Measurements from ENCODE around the gene STIL. TPM values are rescaled to one million over a fixed set of nuclear protein-coding genes. Genes with fewer than 3 reads are reported as not detected.
A peak's percentile ranks its signal among the peaks of the same experiment; 100 is the strongest.

Gene STIL
- total and polyA plus RNA-seq, 3 donors from 2014 or later = 11.5 to 20.4 (median 12.0) TPM

- Histone ChIP-seq H3K36me3 (ENCODE audit: low read depth, missing control alignments) (no peaks in the 10 kb centered on the region), H3K27me3 (no peaks in the 10 kb centered on the region), H3K4me1 (peaks cover 22% of the 10 kb centered on the region), H3K27ac (peak overlapping the region; percentile 94 to 99), H3K9me3 (no peaks in the 10 kb centered on the region), H3K4me3 (peak overlapping the region; percentile 90 to 92)
- no peak for DNase-seq
- intact Hi-C loops (cut with DNase I; ENCODE audit: low total_unique reads) = no loop called here
- no peak for TF ChIP-seq POLR2A (IDR thresholded peaks at IDR 0.05)
- no peak for TF ChIP-seq CTCF (IDR thresholded peaks at IDR 0.05)
- WGBS, 2 donors = 32 to 43% methylated on average over 9 of the region's 9 CpGs
Measured at GRCh38 chr1:47334765-47335435, 21.0 kb upstream of the STIL start.

- Histone ChIP-seq H3K4me1 (peaks cover 22% of the 10 kb centered on the region), H3K36me3 (ENCODE audit: low read depth, missing control alignments) (no peaks in the 10 kb centered on the region), H3K4me3 (peak overlapping the region; percentile 90 to 92), H3K27ac (peak overlapping the region; percentile 94 to 99), H3K9me3 (no peaks in the 10 kb centered on the region), H3K27me3 (no peaks in the 10 kb centered on the region)
- WGBS, 2 donors = 0 to 1% methylated on average over 27 to 61 of the region's 90 CpGs
- peak; percentile 88 for DNase-seq
- intact Hi-C loops (cut with DNase I; ENCODE audit: low total_unique reads) = no loop called here
- peak in 2 of 3 experiments; percentile 12 to 37 for TF ChIP-seq CTCF (IDR thresholded peaks at IDR 0.05)
- no peak for TF ChIP-seq POLR2A (IDR thresholded peaks at IDR 0.05)
Measured at GRCh38 chr1:47333922-47334764, 20.2 kb upstream of the STIL start.

DNA sequence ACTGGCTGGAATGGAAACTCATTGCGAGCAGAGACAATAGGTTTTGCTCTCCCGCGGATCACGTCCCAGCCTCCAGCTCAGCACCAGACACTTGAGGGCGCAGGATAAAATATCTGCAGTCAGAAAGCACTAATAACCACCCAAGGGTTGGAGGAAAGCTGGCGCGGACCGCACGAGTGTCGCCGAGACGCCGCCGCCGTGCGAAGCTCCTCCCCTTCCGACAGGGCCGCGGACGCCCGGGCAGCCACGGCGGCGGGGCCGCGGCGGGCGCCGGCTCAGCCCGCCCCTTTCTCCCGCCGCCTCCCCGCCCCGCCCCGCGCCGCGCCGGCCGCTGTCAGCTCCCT is 19.6 kb upstream of the STIL start, which contains the start of gene CMPK1:
CMPK1 (plus strand) TSS at position 213 of the 344 bp plus-strand sequence. CDS start 156 bp downstream, outside the sequence.
- Histone ChIP-seq H3K4me3 (peak within 1 kb of the TSS; percentile 90 to 92), H3K4me1 (peaks cover 22% of the 10 kb centered on the region), H3K27ac (peak within 1 kb of the TSS; percentile 94 to 99), H3K27me3 (no peaks in the 10 kb centered on the region), H3K36me3 (ENCODE audit: low read depth, missing control alignments) (no peaks in the 10 kb centered on the region), H3K9me3 (no peaks in the 10 kb centered on the region)
- intact Hi-C loops (cut with DNase I; ENCODE audit: low total_unique reads) = no loop called here
- 0 to 1% methylated on average over 17 to 20 of the region's 40 CpGs for WGBS, 2 donors
- no peak for TF ChIP-seq CTCF (IDR thresholded peaks at IDR 0.05)
- no peak for TF ChIP-seq POLR2A (IDR thresholded peaks at IDR 0.05)
- peak; percentile 85 for DNase-seq

GRCh38 chr1:47332779-47333577 is 19.0 kb upstream of the STIL start:
- Histone ChIP-seq H3K4me3 (peak overlapping the region; percentile 90 to 92), H3K4me1 (peaks cover 19% of the 10 kb centered on the region), H3K27me3 (no peaks in the 10 kb centered on the region), H3K36me3 (ENCODE audit: low read depth, missing control alignments) (no peaks in the 10 kb centered on the region), H3K9me3 (no peaks in the 10 kb centered on the region), H3K27ac (peak overlapping the region; percentile 94 to 99)
- TF ChIP-seq CTCF (IDR thresholded peaks at IDR 0.05) = no peak
- no peak for TF ChIP-seq POLR2A (IDR thresholded peaks at IDR 0.05)
- intact Hi-C loops (cut with DNase I; ENCODE audit: low total_unique reads) = no loop called here
- DNase-seq = no peak
- 35 to 37% methylated on average over 19 of the region's 19 CpGs for WGBS, 2 donors
